ENCODE data around the gene ZNF837.

DNA sequence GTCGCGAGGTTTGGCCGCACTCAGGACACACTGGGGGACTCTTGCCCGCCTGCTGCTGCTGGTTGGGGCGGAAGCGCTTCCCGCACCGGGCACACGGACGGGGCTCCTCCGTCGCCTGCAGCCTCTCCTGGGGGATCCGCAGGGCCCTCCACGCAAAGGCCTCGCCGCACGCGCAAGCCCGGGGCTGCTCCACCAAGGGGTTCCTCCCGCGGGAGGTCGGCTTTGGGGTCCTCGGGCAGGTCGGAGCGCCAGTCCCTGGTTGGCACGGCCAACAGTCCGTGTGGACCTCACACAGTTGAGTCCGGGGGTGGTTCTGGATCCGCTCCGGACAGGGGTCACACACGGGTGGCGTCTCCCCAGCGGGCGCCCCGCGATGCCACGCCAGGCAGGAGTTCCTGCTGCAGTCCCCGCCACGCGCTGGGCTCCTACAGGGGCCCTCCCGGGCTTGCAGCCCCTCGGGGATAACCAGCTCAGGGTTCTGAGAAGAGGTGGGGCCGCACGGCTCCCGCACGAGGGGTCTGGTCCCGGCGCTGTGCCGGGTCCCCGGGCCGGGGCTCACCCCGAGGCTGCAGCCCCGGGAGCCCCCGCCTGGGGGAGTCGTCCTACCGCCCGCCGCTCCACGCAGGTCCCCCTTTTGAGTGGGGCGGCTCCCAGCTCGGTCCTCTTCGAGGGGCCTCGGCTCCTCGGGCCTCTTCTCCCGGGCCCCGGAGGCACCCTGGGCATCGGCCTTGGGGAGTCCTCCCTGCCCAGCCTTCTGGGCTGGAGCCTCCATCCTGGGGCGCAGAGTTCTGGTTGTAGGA lies 12.1 kb downstream of the ZNF837 start:
- TF ChIP-seq CTCF (IDR thresholded peaks at IDR 0.05) (no peak), EZH2 (IDR thresholded peaks at IDR 0.05) (no peak), EZH2phosphoT487 (IDR thresholded peaks at IDR 0.05) (no peak)
